A549 (cell line): Measurements from ENCODE around the gene IGF2R. TPM values are rescaled to one million over a fixed set of nuclear protein-coding genes. Genes with fewer than 3 reads are reported as not detected.

Experiments
- ATAC-seq, 2 experiments: fragments of 200-7000 bp in 1 of 2; fragments of >200 bp in 1 of 2; cut with Nextera tagmentation in 1 of 2; cut with Tn5 transposase in 1 of 2; 3 replicates each; pipeline versions ENCODE4 v1.8.0 to v1.9.1; 2018 to 2020; ENCODE audit warnings: mild to moderate bottlenecking in 1 of 2, moderate library complexity in 1 of 2
- CTCF ChIA-PET: fragments of 300-600 bp; sonication (Branson Sonifier 250); formaldehyde crosslinking; extraction: SDS; loops from one replicate; lab custom pipeline; 2021; ENCODE audit warnings: antibody characterized with exemption, inconsistent platforms; lab: Yijun Ruan, JAX
- POLR2A ChIA-PET: fragments of 350-600 bp; formaldehyde crosslinking; extraction: SDS; loops from one replicate; lab custom pipeline; 2021; ENCODE audit warnings: antibody characterized with exemption, inconsistent platforms; lab: Yijun Ruan, JAX
- DNase-seq, 2 experiments: peaks; one replicate each; pipeline versions ENCODE4 v3.0.0 to v3.0.0-alpha.2; 2011 to 2016; ENCODE audit warnings: low read depth in 1 of 2, low spot score in 1 of 2
- FAIRE-seq: peaks from 2 replicates; lab custom pipeline; 2011; peaks lifted over from hg19 to GRCh38; lab: Jason Lieb, UNC
- H3K27ac ChIP-seq, 2 experiments: fragments of >200 bp; sonication (Bioruptor Twin); formaldehyde crosslinking; 3 replicates each; pipeline ENCODE4 v1.5.1; 2016 to 2017
- H3K4me1 ChIP-seq: fragments of >200 bp; sonication (Bioruptor Twin); formaldehyde crosslinking; 3 replicates; pipeline ENCODE4 v1.6.1; 2016
- H3K4me2 ChIP-seq: fragments of >200 bp; sonication (Bioruptor Twin); formaldehyde crosslinking; 3 replicates; pipeline ENCODE4 v1.6.1; 2016
- H3K4me3 ChIP-seq: fragments of >200 bp; sonication (Bioruptor Twin); formaldehyde crosslinking; 3 replicates; pipeline ENCODE4 v1.5.1; 2016
- H3K9me3 ChIP-seq: fragments of >200 bp; sonication (Bioruptor Twin); formaldehyde crosslinking; 3 replicates; pipeline ENCODE4 v1.6.1; 2016
- FOSB ChIP-seq: fragments of 250-450 bp; sonication (Bioruptor Pico); IDR thresholded peaks from 2 replicates; pipeline ENCODE4 v1.5.0; 2020; ENCODE audit warnings: mild to moderate bottlenecking, moderate library complexity
- FOSL2 ChIP-seq, 2 experiments: fragments of 450-650 bp in 1 of 2; fragments of >200 bp in 1 of 2; sonication (Bioruptor Twin) in 1 of 2; formaldehyde crosslinking; IDR thresholded peaks; 2 replicates each; pipeline versions ENCODE4 v1.5.0 to v1.6.1; 2016 to 2020; ENCODE audit warnings: mild to moderate bottlenecking in 1 of 2, moderate library complexity in 1 of 2
- GATA3 ChIP-seq: IDR thresholded peaks from 2 replicates; pipeline ENCODE4 v1.6.1; 2012; ENCODE audit warnings: borderline replicate concordance
- JUNB ChIP-seq: fragments of >200 bp; sonication (Bioruptor Twin); formaldehyde crosslinking; IDR thresholded peaks from 2 replicates; pipeline ENCODE4 v1.6.1; 2016
- MYC ChIP-seq: IDR thresholded peaks from 2 replicates; pipeline ENCODE4 v1.6.1; 2012; ENCODE audit warnings: mild to moderate bottlenecking, inconsistent platforms, low read length, improper control_type of control experiment, borderline replicate concordance
- NFE2L2 ChIP-seq: fragments of 150-350 bp; conservative IDR thresholded peaks from 2 replicates; pipeline ENCODE4 v1.6.1; 2014; ENCODE audit warnings: low read length
- NR3C1 ChIP-seq: fragments of >200 bp; sonication (Bioruptor Twin); formaldehyde crosslinking; IDR thresholded peaks from 3 replicates; pipeline ENCODE4 v1.6.1; 2017
- POLR2A ChIP-seq: IDR thresholded peaks from 2 replicates; pipeline ENCODE4 v1.6.1; 2012; ENCODE audit warnings: mild to moderate bottlenecking, low read length
- SMC3 ChIP-seq: fragments of >200 bp; sonication (Bioruptor Twin); formaldehyde crosslinking; IDR thresholded peaks from 3 replicates; pipeline ENCODE4 v1.6.1; 2018; ENCODE audit warnings: inconsistent platforms
- TFCP2L1 ChIP-seq: fragments of 250-450 bp; sonication (Bioruptor Pico); IDR thresholded peaks from 2 replicates; pipeline ENCODE4 v1.5.0; 2021; ENCODE audit warnings: mild to moderate bottlenecking
- TP53 ChIP-seq: fragments of 250-450 bp; sonication (Bioruptor Pico); IDR thresholded peaks from 2 replicates; pipeline ENCODE4 v1.5.0; 2021; ENCODE audit warnings: mild to moderate bottlenecking, moderate library complexity
- WGBS: methylation state at CpG from one replicate; pipeline ENCODE4 v1.1.6; 2017; ENCODE audit errors: missing lambda C conversion rate; 5-methylcytosine and 5-hydroxymethylcytosine counted together
- polyA plus RNA-seq, 4 experiments: library from polyadenylated mRNA; depleted of rRNA in 3 of 4; stranded (reverse); fragments of >200 nt; fragmentation: RNase III in 1 of 4; extraction: RNeasy Plus Mini Kit Qiagen cat#74134 plus additional on column Dnase treatment in 1 of 4; gene quantifications; 2 replicates in 3 of 4; 3 replicates in 1 of 4; pipeline ENCODE4 v1.2.3, GENCODE V29; 2011 to 2017
- TF ChIP-seq, protein P1 (sequence below): fragments of >200 bp; sonication (Bioruptor Twin); formaldehyde crosslinking; IDR thresholded peaks from 3 replicates; pipeline ENCODE4 v1.5.1; 2016
- TF ChIP-seq, protein P2 (sequence below): IDR thresholded peaks from 2 replicates; pipeline ENCODE4 v1.6.1; 2012
- TF ChIP-seq, protein P3 (sequence below): fragments of 200-600 bp; sonication (generic); IDR thresholded peaks from 2 replicates; pipeline ENCODE4 v1.6.1; 2016; ENCODE audit warnings: antibody characterized with exemption, mild to moderate bottlenecking, moderate library complexity
- TF ChIP-seq, protein P4 (sequence below): fragments of 150-350 bp; IDR thresholded peaks from 2 replicates; pipeline ENCODE4 v1.6.1; 2014; ENCODE audit warnings: low read depth, mild to moderate bottlenecking, low read length
- TF ChIP-seq, protein P5 (sequence below): fragments of >200 bp; sonication (Bioruptor Twin); formaldehyde crosslinking; IDR thresholded peaks from 3 replicates; pipeline ENCODE4 v1.6.1; 2016

Gene IGF2R
- polyA plus RNA-seq, 2 of the 4 experiments (the other 2 are of a cell fraction), result 17.6 to 24.9 TPM

DNA sequence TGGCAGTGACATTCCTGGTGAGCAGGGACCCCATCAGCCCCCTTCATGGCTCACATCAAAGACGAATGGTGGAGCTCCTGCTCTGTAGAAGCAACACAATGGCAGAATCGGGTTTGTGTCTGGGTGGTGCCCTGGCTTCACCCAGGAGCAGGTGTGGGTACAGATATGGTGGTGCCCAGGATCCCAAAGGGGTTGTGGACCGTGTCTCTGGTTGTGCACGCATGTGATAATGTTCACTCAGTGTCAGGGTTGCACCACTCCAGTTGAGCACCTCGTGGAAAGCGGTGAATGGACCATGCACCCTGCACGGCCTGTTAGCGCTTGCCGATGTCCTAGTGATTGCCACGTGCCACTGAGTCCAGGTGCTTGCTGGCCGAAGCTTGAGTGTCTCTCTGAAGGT, 63.0 kb downstream of the IGF2R start (continued):
- TF ChIP-seq, protein P1, sequence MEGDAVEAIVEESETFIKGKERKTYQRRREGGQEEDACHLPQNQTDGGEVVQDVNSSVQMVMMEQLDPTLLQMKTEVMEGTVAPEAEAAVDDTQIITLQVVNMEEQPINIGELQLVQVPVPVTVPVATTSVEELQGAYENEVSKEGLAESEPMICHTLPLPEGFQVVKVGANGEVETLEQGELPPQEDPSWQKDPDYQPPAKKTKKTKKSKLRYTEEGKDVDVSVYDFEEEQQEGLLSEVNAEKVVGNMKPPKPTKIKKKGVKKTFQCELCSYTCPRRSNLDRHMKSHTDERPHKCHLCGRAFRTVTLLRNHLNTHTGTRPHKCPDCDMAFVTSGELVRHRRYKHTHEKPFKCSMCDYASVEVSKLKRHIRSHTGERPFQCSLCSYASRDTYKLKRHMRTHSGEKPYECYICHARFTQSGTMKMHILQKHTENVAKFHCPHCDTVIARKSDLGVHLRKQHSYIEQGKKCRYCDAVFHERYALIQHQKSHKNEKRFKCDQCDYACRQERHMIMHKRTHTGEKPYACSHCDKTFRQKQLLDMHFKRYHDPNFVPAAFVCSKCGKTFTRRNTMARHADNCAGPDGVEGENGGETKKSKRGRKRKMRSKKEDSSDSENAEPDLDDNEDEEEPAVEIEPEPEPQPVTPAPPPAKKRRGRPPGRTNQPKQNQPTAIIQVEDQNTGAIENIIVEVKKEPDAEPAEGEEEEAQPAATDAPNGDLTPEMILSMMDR, result no peak
- no peak for TF ChIP-seq TFCP2L1 (CRISPR knock-in tag)

DNA sequence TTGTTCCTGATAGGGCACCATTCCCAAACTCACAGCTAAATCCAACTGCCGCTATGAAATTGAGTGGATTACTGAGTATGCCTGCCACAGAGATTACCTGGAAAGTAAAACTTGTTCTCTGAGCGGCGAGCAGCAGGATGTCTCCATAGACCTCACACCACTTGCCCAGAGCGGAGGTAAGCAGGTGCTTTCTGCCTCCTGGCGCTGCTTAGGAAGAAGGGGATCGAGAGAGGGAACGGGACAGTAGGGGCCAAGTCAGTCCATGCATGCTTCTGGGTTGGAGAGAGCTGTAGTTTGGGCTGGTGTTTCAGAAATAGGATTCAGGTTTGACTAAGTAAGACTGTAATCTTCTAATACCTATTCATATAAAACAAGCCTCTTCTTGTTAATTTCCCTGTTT, 63.7 kb downstream of the IGF2R start:
- FAIRE-seq, result no peak
- Histone ChIP-seq H3K4me1 (no peaks in the 10 kb centered on the region), H3K4me2 (no peak overlapping the region), H3K9me3 (no peaks in the 10 kb centered on the region), H3K4me3 (no peak overlapping the region), H3K27ac (no peak overlapping the region)
- ATAC-seq, result no peak
- ChIA-PET POLR2A (no interaction called here), CTCF (interaction anchor here (1.2 to 1.8 kb wide), 2 partner anchors 15 to 50 kb away, joined by 3 to 4 read pairs; no protein-coding TSS in a partner anchor)
- no peak for DNase-seq
- TF ChIP-seq GATA3, result no peak
- TF ChIP-seq, protein P2, sequence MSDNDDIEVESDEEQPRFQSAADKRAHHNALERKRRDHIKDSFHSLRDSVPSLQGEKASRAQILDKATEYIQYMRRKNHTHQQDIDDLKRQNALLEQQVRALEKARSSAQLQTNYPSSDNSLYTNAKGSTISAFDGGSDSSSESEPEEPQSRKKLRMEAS, result no peak
- no peak for TF ChIP-seq SMC3
- 96% methylated on average over 7 of the region's 7 CpGs for WGBS

DNA sequence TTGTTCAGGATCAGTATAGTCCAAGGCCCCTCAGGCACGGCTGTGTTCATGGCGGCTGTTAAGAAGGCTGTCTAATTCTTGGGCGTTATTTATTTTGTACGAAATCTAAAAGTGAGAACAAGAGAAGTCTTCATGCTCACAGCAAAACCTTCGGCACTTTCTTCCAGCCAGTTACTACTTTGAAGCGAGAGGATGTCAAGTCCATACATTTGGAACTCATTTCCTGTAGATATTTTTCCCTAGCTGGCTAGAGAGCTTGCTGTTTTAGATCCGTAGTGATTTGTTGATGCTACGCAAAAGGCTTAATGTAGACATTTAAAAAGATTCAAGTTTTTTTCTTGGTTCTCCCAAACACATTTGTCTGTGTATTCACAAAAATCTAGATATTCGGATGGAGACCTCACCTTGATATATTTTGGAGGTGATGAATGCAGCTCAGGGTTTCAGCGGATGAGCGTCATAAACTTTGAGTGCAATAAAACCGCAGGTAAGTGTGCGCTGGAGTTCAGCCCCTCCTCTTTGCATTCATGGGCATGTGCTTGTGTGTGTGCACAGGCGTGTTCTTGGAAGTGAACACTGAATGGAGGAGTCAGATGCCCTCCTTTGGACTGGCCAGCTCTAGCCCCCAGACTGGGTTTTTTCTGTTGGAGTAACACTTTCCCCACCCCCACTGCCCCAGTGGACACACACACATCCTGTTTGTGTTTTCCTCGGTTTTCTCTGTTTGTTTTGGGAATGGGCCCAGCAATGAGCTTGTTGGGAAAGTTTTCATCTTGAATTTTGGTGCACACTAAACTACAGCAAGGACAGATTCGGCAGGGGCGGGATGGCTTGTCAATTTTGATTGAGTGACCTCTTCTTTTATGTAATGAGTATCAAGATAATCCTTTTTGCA, 65.4 kb downstream of the IGF2R start:
- no peak for FAIRE-seq

DNA sequence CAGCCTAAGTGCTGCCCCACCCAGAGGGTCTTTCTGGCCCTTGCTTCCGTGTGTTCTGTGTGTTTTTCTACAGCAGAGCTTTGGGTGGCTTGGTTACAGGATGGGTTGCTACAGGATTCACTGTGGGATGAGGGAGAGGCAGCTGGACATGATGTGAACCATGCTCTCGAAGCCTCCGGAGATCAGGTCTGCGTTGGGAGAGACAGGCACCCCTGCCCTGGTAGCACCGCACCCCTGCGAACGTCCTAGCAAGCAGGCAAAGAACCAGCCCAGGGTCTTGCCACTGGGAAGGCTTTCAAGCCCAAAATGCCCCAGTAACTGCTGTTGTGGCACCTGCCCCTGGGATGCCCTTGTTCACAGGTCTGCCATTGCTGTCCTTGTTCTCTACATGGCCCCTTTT, 66.4 kb downstream of the IGF2R start:
- no peak for FAIRE-seq
- no peak for ATAC-seq
- Histone ChIP-seq H3K4me2 (no peak overlapping the region), H3K4me3 (no peak overlapping the region), H3K9me3 (no peaks in the 10 kb centered on the region), H3K27ac (no peak overlapping the region), H3K4me1 (no peaks in the 10 kb centered on the region)
- ChIA-PET POLR2A (no interaction called here), CTCF (no interaction called here)
- WGBS, result 89% methylated on average over 7 of the region's 7 CpGs
- TF ChIP-seq NR3C1 (no peak), FOSL2 (IDR thresholded peaks at IDR 0.05) (no peak), FOSL2 (CRISPR knock-in tag; IDR thresholded peaks at IDR 0.05) (no peak), MYC (no peak), FOSB (CRISPR knock-in tag) (no peak), NFE2L2 (no peak), POLR2A (no peak), JUNB (no peak), TP53 (no peak)
- TF ChIP-seq, protein P3, sequence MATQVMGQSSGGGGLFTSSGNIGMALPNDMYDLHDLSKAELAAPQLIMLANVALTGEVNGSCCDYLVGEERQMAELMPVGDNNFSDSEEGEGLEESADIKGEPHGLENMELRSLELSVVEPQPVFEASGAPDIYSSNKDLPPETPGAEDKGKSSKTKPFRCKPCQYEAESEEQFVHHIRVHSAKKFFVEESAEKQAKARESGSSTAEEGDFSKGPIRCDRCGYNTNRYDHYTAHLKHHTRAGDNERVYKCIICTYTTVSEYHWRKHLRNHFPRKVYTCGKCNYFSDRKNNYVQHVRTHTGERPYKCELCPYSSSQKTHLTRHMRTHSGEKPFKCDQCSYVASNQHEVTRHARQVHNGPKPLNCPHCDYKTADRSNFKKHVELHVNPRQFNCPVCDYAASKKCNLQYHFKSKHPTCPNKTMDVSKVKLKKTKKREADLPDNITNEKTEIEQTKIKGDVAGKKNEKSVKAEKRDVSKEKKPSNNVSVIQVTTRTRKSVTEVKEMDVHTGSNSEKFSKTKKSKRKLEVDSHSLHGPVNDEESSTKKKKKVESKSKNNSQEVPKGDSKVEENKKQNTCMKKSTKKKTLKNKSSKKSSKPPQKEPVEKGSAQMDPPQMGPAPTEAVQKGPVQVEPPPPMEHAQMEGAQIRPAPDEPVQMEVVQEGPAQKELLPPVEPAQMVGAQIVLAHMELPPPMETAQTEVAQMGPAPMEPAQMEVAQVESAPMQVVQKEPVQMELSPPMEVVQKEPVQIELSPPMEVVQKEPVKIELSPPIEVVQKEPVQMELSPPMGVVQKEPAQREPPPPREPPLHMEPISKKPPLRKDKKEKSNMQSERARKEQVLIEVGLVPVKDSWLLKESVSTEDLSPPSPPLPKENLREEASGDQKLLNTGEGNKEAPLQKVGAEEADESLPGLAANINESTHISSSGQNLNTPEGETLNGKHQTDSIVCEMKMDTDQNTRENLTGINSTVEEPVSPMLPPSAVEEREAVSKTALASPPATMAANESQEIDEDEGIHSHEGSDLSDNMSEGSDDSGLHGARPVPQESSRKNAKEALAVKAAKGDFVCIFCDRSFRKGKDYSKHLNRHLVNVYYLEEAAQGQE, result no peak
- TF ChIP-seq, protein P4, sequence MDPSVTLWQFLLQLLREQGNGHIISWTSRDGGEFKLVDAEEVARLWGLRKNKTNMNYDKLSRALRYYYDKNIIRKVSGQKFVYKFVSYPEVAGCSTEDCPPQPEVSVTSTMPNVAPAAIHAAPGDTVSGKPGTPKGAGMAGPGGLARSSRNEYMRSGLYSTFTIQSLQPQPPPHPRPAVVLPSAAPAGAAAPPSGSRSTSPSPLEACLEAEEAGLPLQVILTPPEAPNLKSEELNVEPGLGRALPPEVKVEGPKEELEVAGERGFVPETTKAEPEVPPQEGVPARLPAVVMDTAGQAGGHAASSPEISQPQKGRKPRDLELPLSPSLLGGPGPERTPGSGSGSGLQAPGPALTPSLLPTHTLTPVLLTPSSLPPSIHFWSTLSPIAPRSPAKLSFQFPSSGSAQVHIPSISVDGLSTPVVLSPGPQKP, result no peak
- DNase-seq, result no peak

More for the DNA sequence above, 65.4 kb downstream of the IGF2R start:
- Histone ChIP-seq H3K9me3 (no peaks in the 10 kb centered on the region), H3K27ac (no peak overlapping the region), H3K4me2 (no peak overlapping the region), H3K4me1 (no peaks in the 10 kb centered on the region), H3K4me3 (no peak overlapping the region)
- 89% methylated on average over 17 of the region's 17 CpGs for WGBS
- ChIA-PET POLR2A (no interaction called here), CTCF (interaction anchor here (1.1 to 1.8 kb wide), 3 partner anchors 13 to 52 kb away, joined by 3 to 4 read pairs (median 4); no protein-coding TSS in a partner anchor)
- no peak for TF ChIP-seq TFCP2L1 (CRISPR knock-in tag)
- TF ChIP-seq, protein P5, sequence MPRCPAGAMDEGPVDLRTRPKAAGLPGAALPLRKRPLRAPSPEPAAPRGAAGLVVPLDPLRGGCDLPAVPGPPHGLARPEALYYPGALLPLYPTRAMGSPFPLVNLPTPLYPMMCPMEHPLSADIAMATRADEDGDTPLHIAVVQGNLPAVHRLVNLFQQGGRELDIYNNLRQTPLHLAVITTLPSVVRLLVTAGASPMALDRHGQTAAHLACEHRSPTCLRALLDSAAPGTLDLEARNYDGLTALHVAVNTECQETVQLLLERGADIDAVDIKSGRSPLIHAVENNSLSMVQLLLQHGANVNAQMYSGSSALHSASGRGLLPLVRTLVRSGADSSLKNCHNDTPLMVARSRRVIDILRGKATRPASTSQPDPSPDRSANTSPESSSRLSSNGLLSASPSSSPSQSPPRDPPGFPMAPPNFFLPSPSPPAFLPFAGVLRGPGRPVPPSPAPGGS, result no peak
- ATAC-seq (no peak), DNase-seq (no peak)
